Mammary epithelial cell (primary cell): ENCODE data around the gene ULK3.

Experiments
- CTCF ChIP-seq, 2 donors: IDR thresholded peaks in 1 of 2; conservative IDR thresholded peaks in 1 of 2; 2 replicates each; pipeline ENCODE4 v1.5.1; 2011 to 2012; ENCODE audit warnings: inconsistent platforms in 2 of 2, low read length in 2 of 2, mild to moderate bottlenecking in 2 of 2, control low read depth in 1 of 2, low read depth in 1 of 2; ENCODE audit not compliant: insufficient read depth in 1 of 2; ENCODE audit errors: extremely low read depth in 1 of 2
- EZH2 ChIP-seq: IDR thresholded peaks from 2 replicates; pipeline ENCODE4 v1.6.1; 2012; ENCODE audit warnings: low read length, inconsistent platforms, borderline replicate concordance

GRCh38 chr15:74850393-74850792, 7.4 kb upstream of the ULK3 start:
- TF ChIP-seq CTCF (conservative IDR thresholded peaks at IDR 0.05 in 1 of 2, IDR thresholded peaks at IDR 0.05 in 1 of 2; ENCODE audit: extremely low read depth in 1 of 2, insufficient read depth in 1 of 2, low read depth in 1 of 2, low read length in 2 of 2) (no peak), EZH2 (no peak)
